Caki2 (cell line): ENCODE data around the gene CKLF. TPM values are rescaled to one million over a fixed set of nuclear protein-coding genes. Genes with fewer than 3 reads are reported as not detected.

Experiments used
- DNase-seq: peaks from one replicate; pipeline ENCODE4 v3.0.0-alpha.2; 2015; ENCODE audit warnings: low read depth
- in situ Hi-C: cut with HindIII; loops from 2 replicates; pipeline ENCODE4 v1.10.0; 2016; ENCODE audit warnings: low sequenced_read_pairs, low pct_unique_long_range_greater_than_20kb, mixed read lengths
- total RNA-seq: library from RNA; depleted of rRNA; stranded (reverse); fragments of >200 nt; shearing (Covaris generic); gene quantifications from 2 replicates; pipeline ENCODE4 v1.2.3, GENCODE V29; 2014; ENCODE audit warnings: low replicate concordance

The CKLF gene
- total RNA-seq, 1 experiment from 2014 or later, result 128 TPM

GRCh38 chr16:66538910-66539309 lies 13.5 kb upstream of the CKLF start:
- in situ Hi-C loops, result no loop called here
- DNase-seq, result no peak

DNA sequence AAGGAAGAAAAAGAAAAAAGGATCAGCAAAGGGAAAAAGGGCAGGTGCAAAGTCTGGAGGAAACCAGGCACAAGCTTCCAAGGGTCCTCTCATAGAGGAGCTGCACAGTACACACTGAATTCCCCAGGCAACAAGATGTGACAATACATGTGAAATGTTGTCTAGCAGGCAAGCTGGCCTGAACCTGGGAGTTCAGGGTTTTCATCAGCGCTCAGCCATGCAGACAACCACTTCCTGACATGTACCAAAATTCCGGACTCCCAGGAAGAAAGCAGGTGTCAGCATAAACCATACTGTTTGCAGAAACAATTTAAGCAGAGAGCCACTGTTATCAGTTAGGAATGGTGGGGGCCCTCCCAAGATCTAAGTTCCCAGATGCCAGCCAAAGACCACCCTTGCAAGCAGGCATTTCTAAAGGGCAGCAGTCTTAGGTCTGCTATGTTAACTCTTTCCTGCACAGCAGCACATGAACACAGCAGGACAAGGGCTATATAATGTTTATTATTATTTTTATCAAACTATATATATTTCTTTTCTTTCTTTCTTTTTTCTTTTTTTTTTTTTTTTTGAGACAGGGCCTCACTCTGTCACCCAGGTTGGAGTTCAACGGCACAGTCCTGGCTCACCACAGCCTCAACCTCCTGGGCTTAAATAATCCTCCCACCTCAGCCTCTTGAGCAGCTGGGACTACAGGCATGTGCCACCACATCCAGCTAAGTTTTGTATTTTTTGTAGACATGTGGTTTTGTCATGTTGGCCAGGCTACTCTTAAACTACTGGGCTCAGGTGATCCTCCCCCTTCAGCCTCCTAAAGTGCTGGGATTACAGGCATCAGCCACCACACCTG lies 12.5 kb upstream of the CKLF start:
- in situ Hi-C loops, result no loop called here
- DNase-seq, result peak; percentile 61

DNA sequence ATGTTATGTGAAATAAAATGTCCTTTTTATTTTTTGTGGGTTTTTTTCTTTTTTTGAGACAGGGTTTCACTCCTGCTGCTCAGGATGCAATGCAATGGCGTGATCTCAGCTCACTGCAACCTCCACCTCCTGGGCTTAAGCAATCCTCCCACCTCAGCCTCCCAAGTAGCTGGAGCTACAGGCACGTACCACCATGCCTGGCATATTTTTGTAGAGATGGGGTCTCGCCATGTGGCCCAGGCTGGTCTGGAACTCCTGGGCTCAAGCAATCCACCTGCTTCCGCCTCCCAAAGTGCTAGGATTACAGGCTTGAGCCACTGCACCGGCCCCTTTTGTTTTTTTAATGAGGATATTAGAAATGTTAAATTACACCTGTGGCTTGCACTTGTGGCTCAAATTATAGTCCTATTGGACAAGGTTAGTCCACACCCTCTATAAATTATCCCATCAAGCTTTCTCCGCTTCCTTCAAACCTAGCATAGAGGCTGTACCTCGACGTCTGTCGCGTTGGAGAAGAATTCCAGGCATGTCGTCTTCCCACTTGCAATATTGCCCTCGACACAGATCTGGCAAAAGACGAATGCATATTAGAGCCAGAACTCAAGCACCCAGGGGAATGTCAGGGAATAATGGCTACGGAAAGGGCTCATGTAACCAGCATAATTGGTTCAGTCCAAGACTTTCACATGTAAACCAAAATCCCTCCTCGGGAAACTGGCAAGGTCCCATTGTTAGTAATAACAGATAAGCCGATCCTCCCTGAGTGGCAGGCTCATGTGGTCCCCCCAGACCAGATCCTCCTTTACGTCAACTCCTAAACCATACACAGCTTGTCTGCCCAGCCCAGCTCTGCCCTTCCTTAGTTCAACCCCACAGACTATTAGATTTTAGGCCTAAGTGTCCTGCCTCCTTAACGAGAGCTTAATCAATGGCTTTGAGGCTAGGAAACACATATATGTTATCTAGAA lies 10.7 kb upstream of the CKLF start:
- DNase-seq, result no peak
- in situ Hi-C loops, result no loop called here

DNA sequence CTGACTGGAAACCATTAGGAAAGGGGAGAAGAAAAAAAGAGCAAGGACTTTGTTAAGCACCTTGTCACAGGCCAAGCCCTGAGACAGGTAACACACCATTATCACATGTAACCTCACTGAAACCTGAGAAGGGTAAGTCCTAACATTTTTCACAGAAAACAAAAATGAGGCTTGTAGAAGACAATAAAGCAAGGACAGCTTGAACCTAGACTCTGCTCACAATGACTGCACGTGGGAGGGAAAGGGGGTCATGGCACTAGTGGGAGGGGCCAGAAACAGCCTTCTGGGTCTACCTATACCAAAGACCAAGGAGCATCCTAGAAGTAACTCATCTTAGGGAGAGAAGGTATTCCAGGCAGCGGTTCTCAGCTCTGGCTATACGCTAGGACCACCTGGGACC lies 10.0 kb upstream of the CKLF start:
- in situ Hi-C loops, result no loop called here
- DNase-seq, result no peak

DNA sequence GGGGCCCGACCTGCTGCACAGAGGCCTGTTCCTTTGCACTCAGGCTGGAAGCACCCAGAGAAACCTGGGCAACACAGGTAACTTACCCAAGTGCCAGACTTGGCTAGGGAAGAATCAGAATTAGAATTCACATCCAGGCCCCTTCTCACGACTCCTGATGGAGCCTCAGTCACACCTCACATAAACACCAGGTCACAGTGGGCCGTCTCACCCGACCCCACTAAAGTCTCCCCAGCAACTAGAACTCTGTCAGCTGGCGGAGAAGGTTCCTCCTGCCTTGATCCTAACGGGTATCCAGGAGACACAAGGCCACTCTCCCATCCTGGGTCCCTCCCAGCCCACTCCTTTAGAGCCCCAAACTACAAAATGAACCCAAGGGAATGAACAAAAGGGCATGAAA lies 8.8 kb upstream of the CKLF start:
- no peak for DNase-seq
- in situ Hi-C loops, result no loop called here

- no peak for DNase-seq
- in situ Hi-C loops, result no loop called here
Observed at GRCh38 chr16:66544016-66544757, 8.2 kb upstream of the CKLF start.

DNA sequence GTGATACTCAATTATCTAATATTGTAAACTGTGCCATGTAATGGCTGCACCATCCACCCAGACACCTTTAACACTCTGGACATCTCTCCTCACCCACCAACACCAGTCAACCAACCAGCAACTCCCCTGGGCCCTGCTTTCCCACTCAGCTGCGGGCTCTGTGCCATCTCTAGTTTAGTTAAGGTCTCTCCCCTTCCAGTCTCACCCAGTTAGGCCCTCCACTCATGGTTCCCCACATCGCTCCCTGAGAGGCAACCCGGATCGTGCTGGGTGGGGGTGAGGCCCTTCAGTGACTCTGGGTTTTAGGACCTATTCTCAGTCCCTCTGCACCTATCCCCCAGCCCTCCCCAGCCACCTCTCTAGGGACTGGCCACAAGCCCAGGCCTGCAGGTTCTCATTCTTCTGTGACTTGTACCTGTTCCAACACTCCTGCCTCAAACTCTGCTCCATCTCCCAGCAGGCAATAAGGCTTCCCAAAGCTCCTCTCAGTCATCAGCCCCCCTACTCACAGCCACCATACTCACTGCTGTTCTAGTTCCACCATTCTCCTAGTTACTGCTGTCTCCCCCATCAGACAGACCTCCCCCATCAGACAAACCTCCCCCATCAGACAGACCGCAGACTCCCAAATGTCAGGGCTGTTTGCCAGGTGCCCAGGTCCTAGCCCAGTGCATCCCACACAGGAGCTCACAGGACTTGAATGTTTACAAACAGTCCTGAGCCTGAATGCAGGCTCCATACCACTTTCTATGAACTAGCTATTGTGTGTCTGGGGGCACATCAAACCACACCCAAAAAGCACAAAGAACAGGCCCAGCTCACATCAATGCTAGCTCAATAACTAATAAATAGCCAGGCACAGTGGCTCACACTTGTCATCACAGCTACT lies 5.0 kb upstream of the CKLF start:
- DNase-seq, result no peak
- in situ Hi-C loops, result no loop called here

GRCh38 chr16:66548068-66548467 lies 4.3 kb upstream of the CKLF start:
- in situ Hi-C loops, result no loop called here
- DNase-seq, result no peak

- DNase-seq, result no peak
- in situ Hi-C loops, result no loop called here
Observed at GRCh38 chr16:66548868-66549267, 3.5 kb upstream of the CKLF start.

GRCh38 chr16:66549284-66550131 lies 2.9 kb upstream of the CKLF start, which contains the start of gene TK2:
Gene TK2, minus strand, starts transcription at chr16:66550122. Its CDS starts 61 bp downstream, at chr16:66550061.
- peak; percentile 66 for DNase-seq
- in situ Hi-C loops, result no loop called here

DNA sequence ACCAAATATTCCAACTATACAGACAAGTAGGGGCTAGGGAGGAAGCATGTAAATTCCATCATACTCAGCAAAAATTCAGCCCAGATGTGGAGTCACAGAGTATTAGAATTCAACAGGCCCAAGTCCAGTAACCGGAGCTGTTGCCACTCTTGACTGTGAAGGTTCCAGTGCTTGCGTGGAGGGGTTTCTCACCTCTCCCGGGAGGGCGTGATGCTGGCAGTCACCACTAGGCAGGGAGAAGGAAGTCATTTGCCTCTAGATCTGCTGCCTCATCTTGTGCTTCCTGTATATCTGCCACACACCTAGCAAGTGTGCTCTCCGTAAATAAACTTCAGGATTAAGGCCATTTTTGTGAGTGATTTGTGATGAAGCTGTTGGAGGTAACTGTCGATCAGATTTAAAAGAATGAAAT lies 1.0 kb upstream of the CKLF start:
- peak; percentile 65 for DNase-seq

GRCh38 chr16:66551788-66552285 lies 539 bp upstream of the CKLF start:
- no peak for DNase-seq
- in situ Hi-C loops, result no loop called here

More for the DNA sequence above, 1.0 kb upstream of the CKLF start:
- in situ Hi-C loops, result no loop called here

DNA sequence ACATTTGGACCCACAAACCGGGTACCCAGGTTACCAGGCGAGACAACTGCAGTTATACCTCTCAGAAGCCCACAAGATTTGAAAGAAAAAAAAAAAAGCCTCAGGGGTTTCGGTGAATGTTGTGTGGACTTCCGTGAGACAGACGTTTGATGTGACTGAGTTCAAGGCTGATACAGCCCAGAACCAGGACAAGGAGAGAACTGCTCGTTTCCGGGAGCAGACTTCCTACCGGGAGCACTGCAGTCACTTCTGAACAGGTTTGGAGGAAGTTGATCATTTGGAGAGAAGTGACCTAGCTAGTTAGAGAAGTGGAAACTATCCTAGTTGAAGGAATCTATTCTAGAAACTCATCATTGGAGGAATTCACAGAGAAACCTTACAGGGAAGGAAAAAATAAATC lies 847 bp downstream of the CKLF start:
- no peak for DNase-seq
- in situ Hi-C loops, result no loop called here

GRCh38 chr16:66554021-66554420 lies 1.6 kb downstream of the CKLF start:
- no peak for DNase-seq
- in situ Hi-C loops, result no loop called here

DNA sequence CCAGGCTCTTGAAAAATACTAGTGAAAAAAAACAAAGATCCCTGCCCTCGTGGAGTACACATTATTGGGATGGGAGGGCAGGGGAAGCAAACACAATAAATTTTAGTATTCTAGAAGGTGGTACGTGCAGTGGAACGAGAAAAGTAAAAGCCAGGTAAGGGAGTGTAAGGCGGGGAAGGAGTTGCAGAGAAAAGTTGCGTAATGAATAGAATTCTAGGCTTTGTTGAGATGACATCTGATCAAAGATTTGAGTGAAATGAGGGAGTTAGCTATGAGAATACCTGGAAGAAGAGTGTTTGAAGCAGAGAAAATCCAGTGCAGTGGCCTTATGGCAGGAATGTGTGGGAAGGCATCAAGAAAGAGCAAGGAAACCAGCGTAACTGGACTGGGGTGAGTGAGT lies 2.1 kb downstream of the CKLF start:
- DNase-seq, result no peak
- in situ Hi-C loops, result no loop called here

GRCh38 chr16:66560107-66560506 lies 7.7 kb downstream of the CKLF start:
- no peak for DNase-seq
- in situ Hi-C loops, result no loop called here
